GM13976 (cell line): ENCODE results near the gene ASCC3.

ENCODE experiments used
- DNase-seq: peaks from one replicate; pipeline ENCODE4 v3.0.0; 2012; ENCODE audit warnings: low spot score
- CTCF ChIP-seq: IDR thresholded peaks from 2 replicates; pipeline ENCODE4 v1.5.1; 2012; ENCODE audit warnings: borderline replicate concordance, mild to moderate bottlenecking; ENCODE audit not compliant: insufficient read depth; ENCODE audit errors: extremely low read depth, missing control alignments, control extremely low read depth
- in situ Hi-C: fragments of 300-500 bp; cut with MboI; formaldehyde crosslinking; loops from one replicate; pipeline ENCODE4 v1.12.0; 2022; ENCODE audit warnings: low sequenced_read_pairs, mixed read lengths, inconsistent platforms; ENCODE audit not compliant: unreplicated experiment

The ASCC3 gene

GRCh38 chr6:100680163-100680562 lies 201.0 kb downstream of the ASCC3 start:
- in situ Hi-C loops, result no loop called here
- TF ChIP-seq CTCF, result no peak
- no peak for DNase-seq

- no peak for DNase-seq
- in situ Hi-C loops, result no loop called here
- TF ChIP-seq CTCF, result no peak
Measured at GRCh38 chr6:100678027-100678426, 203.1 kb downstream of the ASCC3 start.

- TF ChIP-seq CTCF, result no peak
- no peak for DNase-seq
- in situ Hi-C loops, result no loop called here
Measured at GRCh38 chr6:100677240-100677639, 203.9 kb downstream of the ASCC3 start.

- TF ChIP-seq CTCF, result no peak
- in situ Hi-C loops, result loop anchor here (25.0 kb wide), 1 partner anchor 561 kb away; no protein-coding TSS in a partner anchor
- DNase-seq, result no peak
Measured at GRCh38 chr6:100673641-100674040, 207.5 kb downstream of the ASCC3 start.

- TF ChIP-seq CTCF, result no peak
- in situ Hi-C loops, result loop anchor here (25.0 kb wide), 1 partner anchor 559 kb away; no protein-coding TSS in a partner anchor
- DNase-seq, result no peak
Measured at GRCh38 chr6:100671740-100672139, 209.4 kb downstream of the ASCC3 start.

GRCh38 chr6:100670056-100670455 lies 211.1 kb downstream of the ASCC3 start:
- in situ Hi-C loops, result loop anchor here (25.0 kb wide), 1 partner anchor 558 kb away; no protein-coding TSS in a partner anchor
- TF ChIP-seq CTCF, result no peak
- DNase-seq, result no peak

GRCh38 chr6:100665041-100665380 lies 216.1 kb downstream of the ASCC3 start:
- in situ Hi-C loops, result loop anchor here (25.0 kb wide), 1 partner anchor 553 kb away; no protein-coding TSS in a partner anchor
- peak; percentile 15 for DNase-seq

More at GRCh38 chr6:100665041-100665380, 216.1 kb downstream of the ASCC3 start:
- TF ChIP-seq CTCF, result no peak
